Stimulated activated CD4-positive, alpha-beta T cell treated with anti-CD3 and anti-CD28 coated beads, Interleukin-15, amount 100 ng/mL, for 48 hours (primary cell): ENCODE data around the gene OST4.
"Not testable (repeated sequence)": the region's sequence is repeated elsewhere in the genome, so short reads cannot be mapped to it uniquely, and the experiment has no call there.

ENCODE experiments used
- DNase-seq, 2 donors: peaks; one replicate each; pipeline ENCODE4 v3.0.0-alpha.2; 2020; ENCODE audit warnings: low read depth in 2 of 2

OST4 gene

DNA sequence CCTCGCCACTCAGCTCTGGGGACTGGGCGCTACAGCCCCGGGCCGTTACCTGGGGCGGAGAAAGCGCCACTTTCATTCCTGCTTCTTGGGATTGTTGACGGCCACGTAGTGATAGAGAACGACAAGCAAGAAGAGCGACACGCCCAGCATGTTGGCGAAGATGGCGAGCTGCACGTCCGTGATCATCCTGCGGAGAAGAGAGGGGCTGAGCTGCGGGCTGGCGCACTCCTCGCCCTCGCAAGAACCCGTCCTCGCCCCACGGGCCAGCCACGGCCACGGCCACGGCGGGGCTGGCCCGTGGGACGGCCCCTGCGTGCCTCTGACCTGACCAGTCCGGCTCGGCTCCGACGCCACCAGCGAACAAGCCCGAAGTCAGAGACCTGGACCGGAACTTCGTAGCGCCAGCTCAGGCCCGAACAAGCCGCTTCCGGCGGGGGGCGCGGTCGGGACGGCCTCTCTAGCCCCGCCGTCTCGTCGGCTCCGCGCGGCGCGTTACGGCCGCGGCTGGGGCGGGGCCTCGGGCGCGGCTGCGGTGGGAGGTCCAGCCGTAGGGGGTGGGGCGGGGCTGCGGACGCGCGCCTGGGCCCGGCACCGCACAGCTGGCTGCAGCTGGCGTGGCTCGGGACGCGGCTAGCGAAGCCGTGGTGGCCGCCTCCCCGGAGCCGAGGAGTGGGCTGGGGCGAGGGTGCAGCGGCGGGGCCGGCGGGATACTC is at the start of gene OST4:
Gene OST4 (minus strand): TSS at position 378 of the 713 bp plus-strand sequence.
- peak; percentile 78 to 90 for DNase-seq

DNA sequence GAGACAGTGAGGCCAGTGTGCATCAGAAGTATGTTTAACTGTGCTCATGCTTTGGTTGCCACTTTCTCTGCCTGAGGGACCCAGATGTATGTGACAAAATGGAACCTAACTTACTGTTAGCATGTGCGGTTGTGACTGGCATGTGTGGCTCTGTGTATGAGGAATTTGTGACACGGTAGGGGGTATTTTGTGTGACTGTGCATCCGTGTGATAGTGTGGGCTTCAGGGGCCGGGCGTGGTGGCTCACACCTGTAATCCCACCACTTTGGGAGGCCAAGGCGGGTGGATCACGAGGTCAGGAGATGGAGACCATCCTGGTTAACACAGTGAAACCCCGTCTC is 47.8 kb upstream of the OST4 start:
- DNase-seq, result not testable (repeated sequence)

DNA sequence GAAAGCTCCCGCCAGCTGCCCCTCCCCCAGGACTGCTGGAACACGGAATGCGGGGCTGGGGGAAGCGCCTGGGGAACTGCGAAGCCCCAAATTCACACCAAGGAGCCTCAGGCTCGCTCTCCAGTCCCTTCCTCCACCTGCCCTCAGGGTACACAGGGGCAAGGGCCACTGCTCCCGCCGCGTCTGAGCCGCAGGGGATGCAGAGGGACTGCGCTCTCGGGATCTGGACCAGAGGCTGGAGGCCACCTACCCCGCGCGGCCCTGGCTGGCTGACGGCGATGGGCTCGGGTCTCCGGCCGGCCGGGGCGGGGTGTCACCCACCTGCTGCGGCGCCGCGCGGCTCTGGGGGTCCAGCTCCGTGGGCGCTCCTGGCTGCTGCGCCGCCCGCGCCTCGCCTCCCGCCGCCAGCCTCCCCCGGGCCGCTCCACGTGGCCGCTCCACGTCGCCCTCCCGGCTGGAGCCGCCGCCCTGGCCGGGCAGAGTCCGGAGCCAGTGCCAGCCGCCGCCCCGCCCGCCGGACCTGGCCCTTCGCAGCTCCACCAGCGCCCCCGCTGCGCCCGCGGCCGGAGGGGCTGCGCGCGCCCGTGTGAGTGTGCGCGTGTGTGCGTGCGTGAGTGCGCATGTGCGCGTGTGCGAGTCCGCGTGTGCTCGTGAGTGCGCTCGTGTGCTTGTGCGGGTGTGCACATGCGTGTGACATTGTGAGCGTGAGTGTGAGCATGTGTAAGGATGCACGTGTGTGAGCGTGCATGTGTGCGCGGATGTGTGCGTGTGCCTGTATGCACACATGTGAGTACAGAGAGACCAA is 47.3 kb upstream of the OST4 start, which contains the start of gene CGREF1:
Gene CGREF1 (minus strand): TSS at position 604 of the 805 bp plus-strand sequence. CDS start 14,762 bp downstream, outside the sequence.
- DNase-seq, result no peak

DNA sequence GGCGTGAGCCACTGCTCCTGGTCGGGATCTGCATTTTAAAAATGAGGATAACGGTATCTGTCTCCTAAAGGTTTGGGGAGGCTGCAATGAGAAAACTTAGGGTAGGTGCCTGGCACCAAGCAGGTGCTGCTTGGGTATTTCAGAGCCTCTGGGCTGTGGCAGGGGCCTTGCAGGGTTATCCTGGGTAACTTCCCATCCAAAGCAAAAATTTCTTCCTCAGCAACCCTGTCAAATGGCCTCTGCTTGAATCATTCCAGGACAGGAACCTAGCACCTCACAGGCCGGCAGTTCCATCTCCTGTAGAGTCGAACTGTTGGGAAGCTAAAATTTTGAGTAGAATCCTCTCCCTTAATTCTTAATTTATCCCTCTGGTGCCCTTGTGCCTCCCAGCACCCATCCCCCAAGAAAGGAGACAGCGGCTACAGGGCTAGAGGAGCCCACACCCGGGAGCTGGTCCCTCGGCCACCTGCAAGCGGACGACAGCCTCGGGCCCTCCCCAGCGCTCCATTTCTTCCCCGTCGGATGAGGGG is 46.6 kb upstream of the OST4 start:
- no peak for DNase-seq

DNA sequence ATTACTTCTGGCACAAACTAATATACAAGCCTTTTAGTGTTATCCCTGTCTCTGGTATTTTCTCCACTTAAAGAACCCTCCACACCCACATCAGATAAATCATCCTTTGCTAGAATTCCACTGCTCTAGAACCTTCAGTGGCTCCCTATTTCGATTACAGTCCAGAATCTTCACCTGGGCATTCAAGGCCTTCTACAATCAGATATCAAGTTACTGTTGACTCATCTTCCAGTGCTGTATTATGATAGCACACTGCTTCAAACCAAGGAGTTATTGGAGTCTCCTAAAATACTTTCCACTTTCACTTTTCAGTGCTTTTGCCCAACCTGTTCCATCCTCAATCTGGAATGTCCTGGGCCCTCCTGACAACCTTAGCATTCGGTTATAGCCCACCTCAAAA is 44.1 kb upstream of the OST4 start:
- no peak for DNase-seq

DNA sequence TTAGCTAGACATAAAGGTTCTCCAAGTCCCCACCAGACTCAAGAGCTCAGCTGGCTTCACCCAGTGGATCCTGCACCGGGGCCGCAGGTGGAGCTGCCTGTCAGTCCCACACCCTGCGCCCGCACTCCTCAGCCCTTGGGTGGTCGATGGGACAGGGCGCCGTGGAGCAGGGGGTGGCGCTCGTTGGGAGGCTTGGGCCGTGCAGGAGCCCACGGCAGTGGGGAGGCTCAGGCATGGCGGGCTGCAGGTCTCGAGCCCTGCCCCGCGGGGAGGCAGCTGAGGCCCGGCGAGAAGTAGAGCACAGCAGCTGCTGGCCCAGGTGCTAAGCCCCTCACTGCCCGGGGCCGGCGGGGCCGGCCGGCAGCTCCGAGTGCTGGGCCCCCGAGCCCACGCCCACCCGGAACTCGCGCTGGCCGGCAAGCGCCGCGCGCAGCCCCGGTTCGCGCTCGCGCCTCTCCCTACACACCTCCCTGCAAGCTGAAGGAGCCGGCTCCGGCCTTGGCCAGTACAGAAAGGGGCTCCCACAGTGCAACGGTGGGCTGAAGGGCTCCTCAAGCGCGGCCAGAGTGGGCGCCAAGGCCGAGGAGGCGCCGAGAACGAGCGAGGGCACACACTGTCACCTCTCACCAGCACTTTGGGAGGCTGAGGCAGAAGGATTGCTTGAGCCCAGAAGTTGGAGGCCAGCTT is 40.1 kb upstream of the OST4 start:
- not testable (repeated sequence) for DNase-seq

DNA sequence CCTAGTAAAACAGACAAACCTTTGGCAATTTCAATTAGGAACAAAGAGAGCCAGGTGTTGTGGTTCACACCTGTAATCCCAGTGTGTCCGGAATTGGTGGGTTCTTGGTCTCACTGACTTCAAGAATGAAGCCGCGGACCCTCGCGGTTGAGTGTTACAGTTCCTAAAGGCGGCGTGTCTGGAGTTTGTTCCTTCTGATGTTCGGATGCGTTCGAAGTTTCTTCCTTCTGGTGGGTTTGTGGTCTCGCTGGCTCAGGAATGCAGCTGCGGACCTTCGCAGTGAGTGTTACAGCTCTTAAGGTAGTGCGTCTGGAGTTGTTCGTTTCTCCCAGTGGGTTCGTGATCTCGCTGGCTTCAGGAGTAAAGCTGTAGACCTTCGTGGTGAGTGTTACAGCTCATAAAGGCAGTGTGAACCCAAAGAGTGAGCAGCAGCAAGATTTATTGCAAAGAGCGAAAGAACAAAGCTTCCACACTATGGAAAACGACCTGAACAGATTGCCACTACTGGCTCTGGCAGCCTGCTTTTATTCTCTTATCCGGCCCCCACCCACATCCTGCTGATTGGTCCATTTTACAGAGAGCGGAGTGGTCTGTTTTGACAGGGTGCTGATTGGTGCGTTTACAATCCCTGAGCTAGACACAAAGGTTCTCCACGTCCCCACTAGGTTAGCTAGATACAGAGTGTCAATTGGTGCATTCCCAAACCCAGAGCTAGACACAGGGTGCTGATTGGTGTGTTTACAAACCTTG is 39.3 kb upstream of the OST4 start:
- DNase-seq, result not testable (repeated sequence)

DNA sequence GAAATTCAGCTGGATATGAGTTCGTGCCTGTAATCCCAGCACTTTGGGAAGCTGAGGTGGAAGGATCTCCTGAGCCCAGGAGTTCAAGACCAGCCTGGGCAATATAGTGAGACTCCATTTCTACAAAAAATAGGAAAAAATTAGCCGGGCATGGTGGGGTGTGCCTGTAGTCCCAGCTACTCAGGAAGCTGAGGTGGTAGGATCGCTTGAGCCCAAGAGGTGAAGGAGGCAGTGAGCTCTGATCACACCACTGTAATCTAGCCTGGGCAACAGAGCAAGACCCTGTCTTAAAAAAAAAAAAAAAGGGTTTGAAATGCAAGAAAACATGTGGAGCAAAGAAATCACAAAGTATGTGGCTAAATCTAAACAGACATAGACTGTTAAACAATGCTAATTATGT is 37.6 kb upstream of the OST4 start:
- DNase-seq, result no peak

DNA sequence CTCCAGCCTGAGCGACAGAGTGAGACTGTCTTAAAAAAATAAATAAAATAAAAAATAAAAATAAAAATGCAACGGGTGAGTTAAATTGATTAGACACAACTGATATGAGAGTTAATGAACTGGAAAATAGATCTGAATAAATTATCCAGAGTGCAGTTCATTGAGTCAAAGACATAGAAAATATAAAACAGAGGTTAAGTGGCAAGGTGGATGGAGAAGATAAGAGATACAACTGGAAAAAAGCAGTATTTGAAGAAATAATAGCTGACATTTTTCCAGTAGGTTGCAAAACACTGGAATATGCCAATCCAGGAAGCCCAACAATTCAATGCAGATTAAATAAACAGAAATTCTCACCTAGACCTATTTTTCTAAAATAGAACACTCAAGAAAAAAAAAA is 36.8 kb upstream of the OST4 start:
- DNase-seq, result no peak

DNA sequence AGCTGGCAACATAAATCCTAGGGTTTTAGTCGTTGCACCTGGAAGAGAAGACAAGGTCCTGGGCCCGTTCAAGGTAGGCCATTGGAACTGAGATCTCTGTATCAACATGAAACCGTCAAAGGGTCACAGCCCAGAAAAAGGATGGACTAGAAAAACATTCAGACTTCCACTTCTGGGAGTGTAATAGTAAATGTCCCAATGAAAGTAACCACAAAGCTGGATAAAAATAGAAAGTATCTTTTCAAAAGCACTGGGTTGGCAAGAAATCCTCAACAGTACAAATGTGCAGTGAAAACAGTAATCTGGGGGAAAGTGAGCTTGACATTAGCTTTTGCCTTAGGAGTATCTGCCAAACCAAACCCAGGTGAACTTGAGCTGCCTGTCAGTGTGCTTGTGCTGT is 34.5 kb upstream of the OST4 start:
- no peak for DNase-seq

DNA sequence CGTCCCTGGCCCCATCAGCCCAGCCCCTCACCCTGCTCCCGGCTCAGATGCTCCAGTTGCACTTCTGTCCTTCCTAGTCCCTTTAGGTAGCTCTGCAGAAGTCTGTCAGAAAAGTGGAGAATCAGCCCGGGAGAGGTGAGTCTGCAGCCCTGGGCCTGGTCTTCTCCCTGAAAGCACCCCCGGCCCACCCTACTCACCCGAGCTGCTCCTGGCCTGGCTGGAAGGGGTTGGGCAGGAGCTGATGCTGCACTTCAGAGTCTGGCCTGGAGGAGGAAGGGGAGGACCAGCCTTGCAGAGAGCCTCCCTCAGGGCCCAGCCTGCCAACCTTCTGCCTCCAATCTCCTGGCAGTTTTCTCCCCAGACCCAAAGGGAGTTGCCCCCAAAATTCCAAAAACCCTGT is 30.9 kb upstream of the OST4 start:
- DNase-seq, result no peak

DNA sequence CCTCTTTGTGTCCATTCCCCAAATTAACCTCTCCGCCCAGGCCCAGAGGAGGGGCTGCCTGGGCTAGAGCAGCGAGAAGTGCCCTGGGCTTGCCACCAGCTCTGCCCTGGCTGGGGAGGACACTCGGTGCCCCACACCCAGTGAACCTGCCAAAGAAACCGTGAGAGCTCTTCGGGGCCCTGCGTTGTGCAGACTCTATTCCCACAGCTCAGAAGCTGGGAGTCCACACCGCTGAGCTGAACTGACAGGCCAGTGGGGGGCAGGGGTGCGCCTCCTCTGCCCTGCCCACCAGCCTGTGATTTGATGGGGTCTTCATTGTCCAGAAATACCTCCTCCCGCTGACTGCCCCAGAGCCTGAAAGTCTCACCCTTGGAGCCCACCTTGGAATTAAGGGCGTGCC is 28.6 kb upstream of the OST4 start:
- DNase-seq, result no peak

DNA sequence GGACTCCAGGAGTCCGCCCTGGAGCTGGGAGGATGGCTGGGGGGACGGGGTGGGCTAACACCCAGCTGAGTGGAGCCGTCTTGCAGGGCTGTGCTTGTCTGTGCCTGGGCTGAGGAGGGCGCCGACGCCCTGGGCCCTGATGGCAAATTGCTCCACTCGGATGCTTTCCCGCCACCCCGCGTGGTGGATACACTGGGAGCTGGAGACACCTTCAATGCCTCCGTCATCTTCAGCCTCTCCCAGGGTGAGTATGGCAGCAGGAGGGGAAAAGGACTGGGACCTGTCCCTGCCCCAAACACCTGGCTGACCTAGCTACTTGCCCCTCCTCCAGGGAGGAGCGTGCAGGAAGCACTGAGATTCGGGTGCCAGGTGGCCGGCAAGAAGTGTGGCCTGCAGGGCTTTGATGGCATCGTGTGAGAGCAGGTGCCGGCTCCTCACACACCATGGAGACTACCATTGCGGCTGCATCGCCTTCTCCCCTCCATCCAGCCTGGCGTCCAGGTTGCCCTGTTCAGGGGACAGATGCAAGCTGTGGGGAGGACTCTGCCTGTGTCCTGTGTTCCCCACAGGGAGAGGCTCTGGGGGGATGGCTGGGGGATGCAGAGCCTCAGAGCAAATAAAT is 28.0 kb upstream of the OST4 start:
- no peak for DNase-seq

DNA sequence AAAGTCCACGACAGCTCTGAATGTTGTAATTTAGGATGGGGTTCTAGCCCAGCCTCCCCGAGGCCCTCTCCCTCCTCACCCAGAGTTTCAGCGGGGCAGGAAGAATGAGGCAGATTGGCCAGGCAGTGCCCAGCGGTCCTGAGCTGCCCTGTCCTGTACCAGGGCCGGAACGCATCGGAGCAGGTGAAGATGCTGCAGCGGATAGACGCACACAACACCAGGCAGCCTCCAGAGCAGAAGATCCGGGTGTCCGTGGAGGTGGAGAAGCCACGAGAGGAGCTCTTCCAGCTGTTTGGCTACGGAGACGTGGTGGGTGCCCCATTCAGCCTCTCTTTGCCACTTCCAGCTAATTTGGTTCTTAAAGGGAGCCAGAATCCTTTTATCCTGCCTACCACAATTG is 25.9 kb upstream of the OST4 start:
- no peak for DNase-seq

DNA sequence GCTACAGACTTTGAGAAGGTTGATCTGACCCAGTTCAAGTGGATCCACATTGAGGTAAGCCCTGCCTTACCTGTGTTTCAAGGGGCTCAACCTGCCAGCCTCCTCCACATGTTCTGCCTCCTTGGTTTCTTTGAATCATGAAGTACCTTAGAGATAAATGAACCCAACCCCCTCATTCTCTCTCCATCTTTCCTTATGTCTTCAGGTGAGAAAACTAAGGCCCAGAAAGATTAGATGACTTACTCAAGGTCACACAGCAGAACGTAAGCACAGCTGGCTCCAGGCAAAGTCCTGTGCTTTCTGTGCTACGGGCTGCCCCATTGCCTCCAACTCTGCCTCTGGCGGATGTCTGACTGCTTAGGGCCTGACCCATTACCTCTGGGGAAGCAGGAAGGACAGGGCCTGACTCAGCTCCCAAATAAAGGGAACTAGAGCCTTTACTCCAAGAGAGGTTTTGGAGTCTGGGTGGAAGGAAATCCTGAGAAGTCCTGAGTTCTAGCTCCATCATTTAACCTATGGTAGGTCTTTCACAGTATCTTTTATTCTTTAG is 25.4 kb upstream of the OST4 start:
- no peak for DNase-seq

DNA sequence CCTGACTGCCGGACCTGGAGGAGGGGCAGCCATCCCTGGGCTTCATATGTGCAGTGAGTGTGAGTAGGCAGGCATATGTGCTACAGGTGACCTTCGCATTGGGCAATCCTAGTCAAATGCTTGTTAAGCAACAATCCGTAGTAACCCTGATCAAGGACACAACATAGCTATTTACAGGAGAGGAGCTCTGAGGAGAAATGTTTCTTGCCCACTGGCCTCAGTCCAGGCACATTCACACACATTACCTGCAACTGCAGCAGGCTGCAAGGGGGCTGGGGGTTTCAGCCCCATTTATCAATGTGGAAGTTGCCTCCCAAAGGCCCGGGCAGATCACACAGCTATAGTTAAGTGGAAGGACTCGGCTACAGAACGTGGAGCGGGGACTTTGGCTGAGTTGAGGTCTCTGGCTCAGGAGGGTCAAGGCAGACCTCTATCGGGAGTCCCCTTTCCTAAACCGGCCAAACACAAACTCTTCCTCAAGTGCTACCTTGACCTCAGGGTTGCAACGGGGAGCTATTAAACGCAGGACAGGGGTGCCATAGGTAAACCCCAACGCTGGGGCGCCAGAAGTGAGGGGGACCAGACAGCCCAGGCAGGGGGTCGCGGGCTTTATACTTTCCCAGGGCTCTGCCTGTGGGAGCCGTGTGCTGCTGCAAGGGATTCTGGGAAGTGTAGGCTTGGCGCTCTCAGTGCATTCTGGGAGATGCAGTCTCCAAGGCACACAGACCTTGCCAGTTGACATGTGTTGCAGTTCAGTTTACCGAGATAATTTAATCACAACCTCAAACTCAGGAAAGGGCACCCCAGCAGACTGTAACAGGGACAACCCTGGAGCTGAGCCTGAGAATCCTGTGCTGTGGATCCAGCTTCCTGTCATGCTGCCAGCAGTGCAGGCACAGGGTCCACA is 24.5 kb upstream of the OST4 start:
- no peak for DNase-seq

DNA sequence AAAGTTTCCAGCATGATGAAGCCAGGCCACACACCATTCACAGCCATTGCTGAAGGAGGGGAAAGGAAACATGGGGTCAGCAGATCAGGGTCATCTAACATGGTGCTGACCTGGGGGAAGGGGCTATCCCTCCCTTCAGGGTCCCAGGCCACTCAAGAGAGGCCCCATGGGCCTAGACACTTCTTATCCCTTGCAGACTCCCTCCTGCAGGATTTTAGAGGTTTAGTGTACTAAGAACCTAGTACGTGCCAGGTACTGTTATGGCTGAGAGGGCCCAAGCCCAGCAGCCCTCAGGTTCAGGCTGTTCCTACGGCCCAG is 23.9 kb upstream of the OST4 start:
- DNase-seq, result no peak

DNA sequence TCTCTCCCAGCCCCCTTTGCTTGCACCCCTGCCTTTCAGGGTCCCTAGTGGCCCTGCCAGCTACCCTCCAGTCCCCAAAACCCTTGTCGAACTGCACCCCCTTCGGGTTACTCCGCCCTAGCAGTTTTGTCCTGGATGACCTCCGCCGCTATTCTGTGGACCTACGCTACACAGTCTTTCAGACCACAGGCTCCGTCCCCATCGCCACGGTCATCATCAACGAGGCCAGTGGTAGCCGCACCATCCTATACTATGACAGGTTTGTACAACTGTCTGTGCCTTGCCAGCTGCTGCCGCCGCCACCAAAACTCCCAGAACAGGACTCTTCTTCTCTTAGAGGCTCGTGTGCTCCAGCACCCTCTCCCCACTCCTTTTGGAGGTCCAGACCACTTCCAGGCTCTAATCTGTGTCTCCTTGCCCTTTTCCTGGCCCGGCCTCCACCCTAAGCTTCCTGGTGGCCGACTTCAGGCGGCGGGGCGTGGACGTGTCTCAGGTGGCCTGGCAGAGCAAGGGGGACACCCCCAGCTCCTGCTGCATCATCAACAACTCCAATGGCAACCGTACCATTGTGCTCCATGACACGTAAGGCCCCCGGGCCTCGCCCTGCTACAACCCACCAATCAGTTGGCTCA is 23.0 kb upstream of the OST4 start:
- DNase-seq, result no peak
